Loucy (cell line): ENCODE measurements around the gene ZBTB42.

Source experiments
- EZH2phosphoT487 ChIP-seq: fragments of 200-600 bp; IDR thresholded peaks from 2 replicates; pipeline ENCODE4 v1.6.1; 2018; ENCODE audit warnings: antibody characterized with exemption, mild to moderate bottlenecking, moderate library complexity, borderline replicate concordance
- TF ChIP-seq, protein P1 (sequence below): fragments of 200-600 bp; sonication (generic); conservative IDR thresholded peaks from 2 replicates; pipeline ENCODE4 v1.5.1; 2014; ENCODE audit warnings: mild to moderate bottlenecking, antibody characterized with exemption, low read length

DNA sequence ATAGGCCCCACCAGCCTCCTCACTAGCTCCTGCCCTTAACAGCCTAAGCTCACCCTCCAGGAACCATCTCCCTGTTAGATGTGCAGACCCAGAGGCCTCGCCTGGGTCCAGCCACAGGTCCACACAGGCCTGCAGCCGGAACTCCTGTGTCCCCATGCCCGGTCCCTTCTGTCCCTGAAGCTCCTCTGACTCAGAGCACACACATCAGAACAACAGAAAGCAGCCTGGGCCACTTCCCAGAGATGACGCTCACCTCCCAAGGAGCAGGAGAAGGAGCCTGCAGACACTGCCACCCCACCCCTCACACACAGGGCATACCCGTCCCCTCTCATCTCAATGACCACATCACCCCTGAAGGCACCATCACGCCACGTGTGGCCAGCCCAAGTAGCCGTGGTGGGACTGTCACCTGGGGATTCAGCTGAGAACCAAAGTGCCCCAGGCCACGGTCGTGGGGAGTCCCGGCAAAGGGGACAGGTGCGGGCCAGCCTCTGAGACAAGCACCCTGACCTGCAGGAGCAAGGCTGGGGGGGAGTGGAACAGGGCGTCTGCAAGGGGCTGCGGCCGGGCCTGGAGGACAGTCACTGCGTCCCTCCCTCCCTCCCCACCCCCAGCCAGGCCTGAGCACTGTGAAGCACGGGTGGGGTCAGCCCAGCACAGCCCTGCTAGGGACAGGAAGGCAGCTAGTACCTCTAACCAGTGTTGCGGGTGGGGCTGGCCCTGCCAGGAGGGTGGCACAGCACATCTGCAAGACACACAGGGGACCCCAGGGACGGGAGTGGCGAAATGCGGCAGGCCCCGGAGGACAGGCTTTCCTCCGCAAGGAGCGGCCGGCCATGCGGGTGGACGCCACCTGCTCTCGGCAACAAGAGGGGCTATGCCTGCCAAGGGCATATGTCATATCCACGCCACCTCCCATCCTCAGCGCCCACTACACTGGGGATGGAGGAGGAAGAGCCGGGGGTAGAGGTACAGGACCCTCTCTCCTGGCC, 10.9 kb upstream of the ZBTB42 start:
- TF ChIP-seq, protein P1, sequence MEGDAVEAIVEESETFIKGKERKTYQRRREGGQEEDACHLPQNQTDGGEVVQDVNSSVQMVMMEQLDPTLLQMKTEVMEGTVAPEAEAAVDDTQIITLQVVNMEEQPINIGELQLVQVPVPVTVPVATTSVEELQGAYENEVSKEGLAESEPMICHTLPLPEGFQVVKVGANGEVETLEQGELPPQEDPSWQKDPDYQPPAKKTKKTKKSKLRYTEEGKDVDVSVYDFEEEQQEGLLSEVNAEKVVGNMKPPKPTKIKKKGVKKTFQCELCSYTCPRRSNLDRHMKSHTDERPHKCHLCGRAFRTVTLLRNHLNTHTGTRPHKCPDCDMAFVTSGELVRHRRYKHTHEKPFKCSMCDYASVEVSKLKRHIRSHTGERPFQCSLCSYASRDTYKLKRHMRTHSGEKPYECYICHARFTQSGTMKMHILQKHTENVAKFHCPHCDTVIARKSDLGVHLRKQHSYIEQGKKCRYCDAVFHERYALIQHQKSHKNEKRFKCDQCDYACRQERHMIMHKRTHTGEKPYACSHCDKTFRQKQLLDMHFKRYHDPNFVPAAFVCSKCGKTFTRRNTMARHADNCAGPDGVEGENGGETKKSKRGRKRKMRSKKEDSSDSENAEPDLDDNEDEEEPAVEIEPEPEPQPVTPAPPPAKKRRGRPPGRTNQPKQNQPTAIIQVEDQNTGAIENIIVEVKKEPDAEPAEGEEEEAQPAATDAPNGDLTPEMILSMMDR = no peak
- no peak for TF ChIP-seq EZH2phosphoT487
